Heart left ventricle (tissue), 13 donors: Measurements from ENCODE around the gene WDR77.

ENCODE experiments used
- POLR2A ChIP-seq, 2 donors: fragments of 450-650 bp; IDR thresholded peaks; one replicate each; pipeline ENCODE4 v1.6.1; 2017; ENCODE audit warnings: antibody characterized with exemption in 2 of 2, mild to moderate bottlenecking in 2 of 2, moderate library complexity in 2 of 2
- TF ChIP-seq, protein P1 (sequence below), 12 donors: fragments of 200-600 bp; sonication (generic) in 4 of 12; IDR thresholded peaks; one replicate each; pipeline versions ENCODE4 v1.5.0 to v1.8.0; 2018 to 2022; ENCODE audit warnings: antibody characterized with exemption in 12 of 12, mild to moderate bottlenecking in 5 of 12
- donor health status: ischemic (EF 13 %, LVEDD 7.1; RV severe dilation, severe dysfunction).
- donor health status: DM: no; HTN: yes; CAD: no.
- donor health status: DM: no; HTN: no; CAD: no.
- donor health status: ischemic (EF 25% LVEDD 6.9; RV normal size, moderate dysfunction).
- donor health status: ischemic (EF 25% LVEDD 5.7; RV mildly dilated, moderate dysfunction).
- donor health status: ischemic (EF 35%, LVEDD 5.7; RV mildly dilated, moderate dysfunction).
- donor health status: nonischemic (EF 11% LVEDD 7.7; RV severe dilation, severe dysfunction).
- donor health status: DM: yes; HTN: yes; CAD: no.
- donor health status: PGD.
- donor health status: ischemic (EF 29% LVEDD 5.4; RV normal size, mild dysfunction).
- donor health status: nonischemic (EF 23%, LVEDD 6.1; RV moderate dilation, normal function).

GRCh38 chr1:111497592-111497991, 48.5 kb upstream of the WDR77 start:
- no peak for TF ChIP-seq POLR2A (IDR thresholded peaks at IDR 0.05)
- TF ChIP-seq, protein P1, sequence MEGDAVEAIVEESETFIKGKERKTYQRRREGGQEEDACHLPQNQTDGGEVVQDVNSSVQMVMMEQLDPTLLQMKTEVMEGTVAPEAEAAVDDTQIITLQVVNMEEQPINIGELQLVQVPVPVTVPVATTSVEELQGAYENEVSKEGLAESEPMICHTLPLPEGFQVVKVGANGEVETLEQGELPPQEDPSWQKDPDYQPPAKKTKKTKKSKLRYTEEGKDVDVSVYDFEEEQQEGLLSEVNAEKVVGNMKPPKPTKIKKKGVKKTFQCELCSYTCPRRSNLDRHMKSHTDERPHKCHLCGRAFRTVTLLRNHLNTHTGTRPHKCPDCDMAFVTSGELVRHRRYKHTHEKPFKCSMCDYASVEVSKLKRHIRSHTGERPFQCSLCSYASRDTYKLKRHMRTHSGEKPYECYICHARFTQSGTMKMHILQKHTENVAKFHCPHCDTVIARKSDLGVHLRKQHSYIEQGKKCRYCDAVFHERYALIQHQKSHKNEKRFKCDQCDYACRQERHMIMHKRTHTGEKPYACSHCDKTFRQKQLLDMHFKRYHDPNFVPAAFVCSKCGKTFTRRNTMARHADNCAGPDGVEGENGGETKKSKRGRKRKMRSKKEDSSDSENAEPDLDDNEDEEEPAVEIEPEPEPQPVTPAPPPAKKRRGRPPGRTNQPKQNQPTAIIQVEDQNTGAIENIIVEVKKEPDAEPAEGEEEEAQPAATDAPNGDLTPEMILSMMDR (IDR thresholded peaks at IDR 0.05): no peak
